GM18520 (cell line): Measurements from ENCODE around the gene SGK1.
"Not testable (repeated sequence)": the region's sequence is repeated elsewhere in the genome, so short reads cannot be mapped to it uniquely, and the experiment has no call there.

Source experiments
- ATAC-seq: cut with Tn5 transposase; IDR thresholded peaks from one replicate; pipeline ENCODE4 v1.9.1; 2021; ENCODE audit not compliant: unreplicated experiment

SGK1 gene

DNA sequence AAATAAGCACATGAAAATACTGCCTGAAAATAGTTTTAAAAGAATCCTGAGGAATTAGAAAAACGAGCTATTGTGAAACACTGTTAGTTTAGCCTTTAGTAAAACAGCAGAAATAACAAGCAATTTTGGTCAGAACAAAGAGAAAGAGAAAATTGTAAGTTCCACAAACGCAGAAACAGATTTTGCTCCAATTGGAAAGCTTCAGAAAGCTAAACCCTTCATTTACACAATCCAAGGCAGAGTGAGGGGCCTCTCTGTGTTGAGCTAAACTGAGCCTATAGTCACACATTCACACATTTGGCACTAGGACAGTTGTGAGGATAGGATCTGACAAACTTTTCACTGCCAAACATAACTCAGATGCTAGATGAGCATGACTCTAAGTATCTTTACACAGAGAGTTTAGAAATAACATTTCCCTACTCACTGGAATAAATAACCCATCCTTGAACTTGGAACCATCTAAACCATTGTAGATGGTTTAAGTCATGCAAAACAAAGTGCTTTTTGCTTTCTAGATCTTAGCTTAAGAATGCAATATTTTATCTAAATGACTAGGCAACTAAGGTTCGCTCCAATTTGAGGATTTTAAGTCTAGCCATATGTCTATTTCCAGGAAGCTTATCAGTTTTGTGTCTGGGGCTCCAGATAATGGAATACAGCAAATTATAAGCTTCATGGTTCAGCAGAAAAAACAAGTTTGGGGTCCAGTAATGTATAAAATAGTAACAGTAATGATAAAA is 122.6 kb downstream of the SGK1 start:
- ATAC-seq = no peak

DNA sequence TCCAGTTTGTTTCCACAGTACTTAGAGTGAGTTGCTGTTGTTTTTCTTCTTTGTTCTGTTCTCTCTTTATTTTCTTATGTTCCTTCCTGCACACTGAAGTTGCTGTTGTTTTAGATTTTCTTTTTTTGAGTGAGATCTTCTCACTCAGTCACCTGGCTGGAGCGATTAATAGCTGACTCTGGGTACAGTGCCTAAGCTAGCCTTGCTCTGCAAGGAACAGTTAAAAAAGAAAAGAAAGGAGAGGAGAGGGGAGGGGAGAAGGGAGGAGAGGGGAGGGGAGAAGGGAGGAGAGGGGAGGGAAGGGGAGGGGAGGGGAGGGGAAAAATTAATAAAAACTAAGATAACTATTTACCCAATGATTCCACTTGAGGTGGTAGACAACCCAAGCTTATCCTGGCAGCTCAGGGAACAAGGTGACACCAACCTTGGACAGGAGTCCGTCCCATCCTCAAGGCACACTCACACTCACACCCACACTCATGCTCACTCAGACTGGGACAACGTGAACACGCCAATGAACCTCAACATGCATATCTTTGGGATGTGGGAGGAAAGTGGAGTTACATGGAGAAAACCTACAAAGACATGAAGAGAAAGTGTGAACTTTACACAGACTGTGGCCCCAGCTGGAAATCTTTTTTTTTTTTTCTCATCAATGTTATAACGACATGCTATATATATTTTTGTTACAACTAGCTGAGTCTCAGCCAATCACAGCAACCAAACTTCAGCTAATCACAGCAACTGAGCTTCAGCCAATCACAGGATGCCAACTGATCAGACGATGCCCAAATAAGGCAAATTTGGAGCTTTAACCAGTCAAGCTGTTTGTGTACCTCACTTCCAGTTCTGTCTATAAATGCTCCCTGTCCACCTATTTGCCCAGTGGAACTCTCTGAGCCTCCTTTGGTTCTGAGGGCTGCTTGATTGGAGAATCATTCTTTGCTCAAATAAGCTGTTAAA is 124.1 kb downstream of the SGK1 start:
- no peak for ATAC-seq

DNA sequence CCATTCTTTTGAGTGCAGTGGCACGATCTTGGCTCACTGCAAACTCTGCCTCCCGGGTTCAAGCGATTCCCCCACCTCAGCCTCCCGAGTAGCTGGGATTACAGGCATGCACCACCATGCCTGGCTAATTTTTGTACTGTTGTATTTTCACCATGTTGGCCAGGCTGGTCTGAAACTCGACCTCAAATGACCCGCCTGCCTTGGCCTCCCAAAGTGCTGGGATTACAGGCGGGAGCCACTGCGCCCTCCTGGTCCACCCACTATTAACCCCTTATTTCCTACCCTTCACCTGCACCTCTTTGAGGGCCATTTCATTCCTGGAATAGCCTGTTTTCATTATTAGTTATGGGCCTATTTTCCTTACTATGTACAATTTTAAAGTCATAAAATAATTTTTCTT is 125.3 kb downstream of the SGK1 start:
- not testable (repeated sequence) for ATAC-seq

DNA sequence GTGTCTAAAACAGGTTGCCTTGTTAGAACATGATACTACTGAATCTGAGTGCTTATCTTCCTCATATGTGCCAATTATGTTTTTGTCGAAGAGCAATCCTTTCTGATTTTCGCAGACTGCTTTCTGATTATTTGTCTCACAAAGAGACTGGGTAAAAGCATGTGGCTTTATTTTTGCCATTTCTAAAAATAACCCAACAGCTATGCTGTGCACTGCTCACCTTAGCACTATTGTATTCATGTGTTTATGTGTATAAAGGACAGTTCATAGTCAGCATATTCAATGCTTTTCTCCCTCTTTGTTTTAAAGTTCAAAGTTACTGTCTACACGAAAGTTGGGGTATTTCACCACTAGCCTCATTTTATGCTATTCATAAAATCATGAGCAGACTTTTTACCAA is 127.0 kb downstream of the SGK1 start:
- no peak for ATAC-seq

DNA sequence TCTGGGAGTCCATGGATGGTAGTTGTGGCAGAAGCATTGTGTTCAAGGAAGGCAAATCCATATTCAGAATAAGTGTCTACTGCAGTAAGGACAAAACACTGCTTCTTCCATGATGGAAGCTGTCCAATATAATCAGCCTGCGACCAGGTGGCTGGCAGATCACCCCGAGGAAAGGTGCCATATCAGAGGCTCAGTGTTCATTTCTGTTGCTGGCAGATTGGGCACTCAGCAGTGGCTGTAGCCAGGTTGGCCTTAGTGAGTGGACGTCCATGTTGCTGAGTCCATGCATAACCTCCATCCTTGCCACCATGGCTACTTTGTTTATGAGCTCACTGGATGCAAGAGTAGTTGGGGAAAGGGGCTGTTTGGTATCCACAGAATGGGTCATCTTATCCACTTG is 130.2 kb downstream of the SGK1 start:
- no peak for ATAC-seq

DNA sequence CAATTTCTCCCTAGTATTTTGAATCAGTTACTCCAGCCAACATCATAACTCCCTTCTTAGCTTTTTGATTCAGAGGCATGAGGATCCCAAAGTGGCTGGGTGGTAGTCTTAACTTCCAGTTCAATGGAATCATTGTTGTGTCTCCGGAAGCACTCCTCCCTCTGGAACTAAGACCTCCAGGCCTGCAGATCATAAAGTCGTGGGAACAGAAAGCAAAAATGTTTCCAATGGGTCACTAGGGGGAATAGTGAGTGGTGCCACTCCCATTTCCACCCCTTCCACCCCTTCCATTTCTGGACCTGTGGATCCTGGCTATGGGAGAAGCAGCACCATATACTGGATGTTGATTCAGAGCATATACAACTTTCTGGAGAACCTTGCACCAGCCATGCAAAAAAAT is 130.8 kb downstream of the SGK1 start:
- no peak for ATAC-seq

DNA sequence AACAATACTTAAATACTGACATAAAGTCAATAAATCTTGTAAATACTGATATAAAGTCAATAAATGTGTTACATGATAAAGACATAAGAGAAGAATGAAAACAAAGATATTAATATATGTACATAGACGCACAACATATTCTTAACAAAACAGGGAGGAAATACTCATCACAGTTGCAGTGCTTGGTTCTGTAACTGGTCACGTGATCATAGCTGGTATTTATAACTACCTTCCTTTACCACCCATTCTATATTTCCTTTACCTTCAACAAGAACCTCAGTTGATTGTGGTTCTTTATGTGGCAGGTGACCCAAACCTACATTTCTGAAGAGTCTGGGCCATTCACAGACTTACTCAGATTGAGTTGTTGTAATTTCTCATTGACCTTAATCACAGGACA is 131.6 kb downstream of the SGK1 start:
- no peak for ATAC-seq

DNA sequence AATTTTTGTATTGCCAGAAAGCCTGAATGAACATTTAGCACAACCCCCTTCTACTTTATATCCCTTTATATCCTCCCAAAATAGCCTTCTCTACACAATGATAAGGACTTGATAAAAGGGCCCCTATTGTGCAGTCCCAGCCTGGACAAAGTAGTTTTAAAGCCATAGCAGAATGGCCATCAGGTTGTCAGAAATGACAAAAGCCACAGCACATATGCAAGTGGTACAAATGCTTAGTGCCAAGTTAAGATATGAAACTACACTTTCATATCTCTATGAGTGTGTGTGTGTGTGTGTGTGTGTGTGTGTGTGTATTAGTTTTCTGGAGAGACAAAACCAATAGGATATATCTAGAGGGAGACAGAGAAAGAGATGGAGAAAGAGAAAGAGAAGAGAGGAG is 132.6 kb downstream of the SGK1 start:
- ATAC-seq = no peak

DNA sequence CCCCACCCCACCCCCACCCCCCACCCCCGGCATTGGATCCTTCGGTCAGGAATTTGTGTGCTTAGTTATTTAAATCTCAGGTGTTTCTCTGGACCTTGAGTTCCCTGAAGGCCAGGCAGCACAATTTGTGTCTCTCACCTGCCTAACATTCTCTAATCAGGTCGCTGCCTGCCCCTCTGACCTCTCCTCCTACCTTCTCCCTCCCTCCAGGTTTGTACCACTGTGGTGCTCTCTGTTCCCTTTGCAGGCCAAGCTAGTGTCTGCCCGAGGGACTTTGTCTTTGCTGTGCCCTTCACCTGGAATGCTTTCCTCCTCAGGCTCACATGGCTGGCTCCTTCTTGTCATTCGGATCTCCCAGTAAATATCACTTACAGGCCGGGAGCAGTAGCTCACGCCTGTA is 134.1 kb downstream of the SGK1 start:
- no peak for ATAC-seq

DNA sequence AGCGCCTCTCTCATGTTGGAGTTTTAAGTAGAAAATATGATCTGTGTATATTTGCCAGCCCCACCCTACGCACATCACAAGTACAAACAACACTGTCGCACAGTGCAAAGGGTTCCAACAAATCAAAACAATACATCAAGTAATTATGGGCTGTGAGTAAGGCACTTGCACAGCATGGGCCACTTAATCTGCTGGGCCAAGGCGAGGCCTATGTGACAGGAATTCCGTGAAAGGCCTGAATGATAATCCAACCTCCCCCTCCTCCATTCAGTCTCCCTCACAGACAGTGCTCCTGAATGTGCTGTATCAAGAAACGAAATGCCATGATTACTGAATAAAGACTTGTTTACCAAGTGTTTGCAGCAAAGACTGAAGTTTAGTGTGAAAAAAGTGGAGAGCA is 135.4 kb downstream of the SGK1 start:
- no peak for ATAC-seq

DNA sequence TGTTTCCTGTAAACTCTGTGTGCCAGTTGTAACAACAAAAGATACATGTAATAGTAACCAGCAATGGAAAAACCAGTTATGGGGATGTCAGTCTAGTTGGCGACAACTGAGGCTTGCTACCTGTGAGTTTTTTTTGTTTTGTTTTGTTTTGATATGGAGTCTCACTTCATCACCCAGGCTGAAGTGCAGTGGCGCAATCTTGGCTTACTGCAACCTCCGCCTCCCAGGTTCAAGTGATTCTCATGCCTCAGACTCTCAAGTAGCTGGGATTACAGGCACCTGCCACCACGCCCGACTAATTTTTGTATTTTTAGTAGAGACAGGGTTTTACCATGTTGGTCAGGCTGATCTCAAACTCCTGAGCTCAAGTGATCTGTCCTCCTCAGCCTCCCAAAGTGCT is 136.2 kb downstream of the SGK1 start:
- not testable (repeated sequence) for ATAC-seq

DNA sequence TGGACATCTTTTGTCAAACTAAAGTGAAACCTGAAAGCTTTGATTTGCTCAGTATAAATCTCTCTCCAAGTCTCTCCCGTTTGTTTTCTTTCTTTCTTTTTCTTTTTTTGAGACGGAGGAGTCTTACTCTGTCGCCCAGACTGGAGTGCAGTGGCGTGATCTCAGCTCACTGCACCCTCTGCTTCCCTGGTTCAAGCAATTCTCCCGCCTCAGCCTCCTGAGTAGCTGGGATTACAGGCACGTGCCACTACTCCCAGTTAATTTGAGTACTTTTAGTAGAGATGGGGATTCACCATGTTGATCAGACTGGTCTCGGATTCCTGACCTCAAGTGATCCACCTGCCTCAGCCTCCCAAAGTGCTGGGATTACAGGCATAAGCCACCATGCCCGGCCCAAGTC is 136.7 kb downstream of the SGK1 start:
- not testable (repeated sequence) for ATAC-seq

DNA sequence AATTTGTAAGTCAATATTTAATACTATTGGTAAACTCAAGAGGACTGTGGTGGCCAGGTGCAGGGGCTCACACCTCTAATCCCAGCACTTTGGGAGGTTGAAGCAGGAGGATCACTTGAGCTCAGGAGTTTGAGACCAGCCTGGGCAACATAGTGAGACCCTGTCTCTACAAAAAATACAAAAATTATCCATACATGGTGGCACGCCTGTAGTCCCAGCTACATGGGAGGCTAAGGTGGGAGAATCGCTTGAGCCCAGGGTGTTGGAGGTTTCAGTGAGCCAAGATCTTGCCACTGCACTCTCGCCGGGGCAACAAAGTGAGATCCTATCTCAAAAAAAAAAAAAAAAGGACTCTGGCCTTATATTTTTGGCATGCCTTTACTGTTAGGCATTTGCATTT is 137.4 kb downstream of the SGK1 start:
- ATAC-seq = not testable (repeated sequence)

DNA sequence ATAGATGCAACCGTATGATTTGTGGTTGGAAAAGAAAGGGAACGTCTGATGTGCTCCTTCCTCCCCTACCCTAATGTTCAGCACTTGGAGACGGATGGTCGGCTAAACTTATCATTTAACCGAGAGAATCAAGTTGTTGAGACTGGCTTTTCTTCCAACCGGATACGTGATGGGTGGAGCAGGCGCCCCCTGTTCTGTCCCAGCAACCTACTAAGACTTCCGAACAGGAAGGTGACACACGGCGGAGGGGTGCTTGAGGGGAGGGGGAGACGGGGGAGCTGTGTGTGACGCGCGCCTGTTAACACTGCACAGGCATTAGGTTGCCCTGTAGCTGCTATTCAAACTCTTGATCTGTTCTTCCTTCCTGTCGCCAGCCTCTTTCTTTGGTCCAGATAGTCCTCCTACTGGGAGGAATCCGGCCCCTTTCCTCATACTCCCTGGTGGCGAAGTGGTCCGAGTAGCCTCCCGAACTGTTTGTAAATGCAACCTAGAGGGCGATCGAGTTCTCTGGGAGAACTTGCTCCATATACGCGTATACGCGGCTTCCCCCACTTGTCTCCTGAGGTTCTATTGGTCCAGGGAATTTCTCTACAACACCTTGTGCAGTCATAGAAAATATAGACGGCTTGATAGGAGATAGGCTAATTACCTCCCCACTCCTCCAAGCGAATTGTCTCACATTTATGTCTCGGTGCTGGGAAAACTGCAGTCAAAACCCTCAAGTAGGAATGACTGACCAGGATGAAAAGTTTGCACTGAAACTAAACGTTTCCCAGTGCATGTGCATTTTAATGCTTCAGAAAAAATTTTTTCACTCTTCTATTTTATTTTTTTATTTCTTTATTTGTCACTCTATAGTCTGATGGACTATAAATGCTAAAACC is 139.5 kb downstream of the SGK1 start:
- no peak for ATAC-seq

DNA sequence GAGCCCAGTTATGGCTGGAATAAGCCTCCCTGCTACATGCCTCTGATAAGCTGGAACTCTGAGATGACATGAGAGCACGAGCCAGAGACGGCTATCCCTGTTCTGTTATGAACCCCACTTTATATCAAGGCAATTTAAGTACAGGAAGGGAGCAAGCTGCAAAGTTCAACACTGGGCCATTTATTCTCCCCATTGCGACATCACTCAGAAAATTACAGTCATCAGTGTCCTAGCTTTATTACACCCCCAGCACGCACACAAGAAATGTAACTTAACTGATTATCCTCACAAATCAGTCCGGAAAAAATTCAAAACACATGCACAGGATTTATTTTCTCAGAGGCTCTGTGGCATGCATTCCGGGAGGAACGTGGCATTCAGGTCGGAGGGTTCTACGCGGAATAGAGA is 140.2 kb downstream of the SGK1 start:
- no peak for ATAC-seq

DNA sequence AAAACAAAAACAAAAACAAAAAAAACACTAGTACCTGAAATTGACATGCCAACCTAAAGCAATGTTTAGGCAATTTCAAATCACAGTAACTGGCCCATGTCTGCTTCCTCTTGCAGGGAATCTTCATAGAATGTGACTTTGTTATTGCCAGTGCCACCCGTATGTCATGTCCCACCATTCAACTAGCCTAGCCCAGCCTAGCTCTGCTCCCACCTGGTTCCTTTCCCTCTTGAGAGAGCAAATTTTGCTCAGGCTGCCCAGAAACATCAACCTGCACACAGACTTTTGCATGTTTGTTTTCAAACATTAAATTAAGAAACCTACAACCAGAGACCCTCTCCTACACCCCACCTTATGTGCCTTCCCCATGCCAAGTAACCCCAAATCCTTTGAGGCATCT is 140.7 kb downstream of the SGK1 start:
- ATAC-seq = no peak

DNA sequence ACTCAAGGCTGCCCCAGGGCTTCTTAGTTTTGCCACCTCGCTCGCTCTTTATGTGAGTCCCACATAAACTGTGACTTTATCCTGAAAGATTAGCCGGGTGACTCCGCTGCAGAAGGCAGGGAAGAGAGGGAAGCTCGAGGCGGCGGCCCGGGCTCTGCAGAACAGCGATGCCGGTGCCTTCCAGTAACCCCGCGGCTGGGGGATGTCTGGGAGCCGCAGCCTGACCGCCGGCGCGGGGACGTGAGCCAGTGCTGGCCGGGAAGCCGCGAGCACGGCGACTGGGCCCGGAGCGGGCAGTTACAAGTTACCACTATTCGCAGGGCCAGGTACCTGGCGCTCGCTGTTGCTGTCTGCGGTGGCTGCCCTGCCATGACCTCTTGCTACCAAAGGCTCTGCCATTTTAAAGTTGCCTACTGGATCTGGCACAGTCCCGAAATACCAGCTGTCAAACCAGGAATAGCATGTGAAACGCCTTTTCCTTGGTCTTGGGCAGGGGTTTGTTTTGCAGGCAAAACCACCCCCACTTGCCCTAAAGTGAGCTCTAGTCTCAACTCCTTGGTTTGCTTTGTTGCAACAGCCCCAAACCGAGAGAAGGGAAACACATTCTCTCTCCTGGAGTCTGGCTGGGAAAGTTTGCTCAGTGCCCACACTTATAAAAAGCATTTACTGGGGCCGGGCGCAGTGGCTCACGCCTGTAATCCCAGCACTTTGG is 141.5 kb downstream of the SGK1 start:
- no peak for ATAC-seq

DNA sequence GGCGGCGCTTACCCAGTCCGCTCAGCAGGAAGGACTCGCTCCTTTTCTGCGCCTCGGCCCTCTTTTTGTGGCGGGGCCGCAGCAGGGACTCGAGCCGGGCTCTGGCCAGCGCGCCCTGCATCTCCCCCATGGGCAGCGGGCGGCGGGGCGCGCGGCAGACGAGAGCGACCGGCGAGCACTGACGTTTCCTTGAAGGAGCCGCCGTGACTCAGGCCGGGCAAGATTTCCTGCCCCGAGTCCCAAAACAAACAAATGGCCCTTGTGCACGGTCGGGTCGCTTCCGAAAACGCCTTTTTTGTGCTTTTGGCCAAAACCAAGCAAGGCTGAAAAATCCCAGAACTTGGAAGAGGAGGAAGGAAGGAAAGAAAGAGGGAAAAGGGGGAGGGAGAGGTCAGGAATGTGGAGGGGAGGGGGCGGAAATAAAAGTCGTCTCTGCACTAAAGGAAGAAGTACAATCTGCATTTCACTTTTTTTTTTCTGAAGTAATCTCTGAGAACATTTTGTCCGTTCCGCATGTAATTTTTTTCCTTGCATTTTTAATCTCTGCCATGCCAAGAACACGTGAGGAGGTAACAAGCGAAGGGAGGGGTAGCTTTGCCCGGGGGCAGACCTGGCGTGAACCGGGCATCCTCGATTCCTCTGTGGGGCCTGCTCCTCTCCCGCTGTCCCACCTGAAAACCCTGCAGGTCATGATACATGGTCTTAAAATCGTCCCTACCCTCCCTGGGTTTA is 142.2 kb downstream of the SGK1 start:
- ATAC-seq = no peak

DNA sequence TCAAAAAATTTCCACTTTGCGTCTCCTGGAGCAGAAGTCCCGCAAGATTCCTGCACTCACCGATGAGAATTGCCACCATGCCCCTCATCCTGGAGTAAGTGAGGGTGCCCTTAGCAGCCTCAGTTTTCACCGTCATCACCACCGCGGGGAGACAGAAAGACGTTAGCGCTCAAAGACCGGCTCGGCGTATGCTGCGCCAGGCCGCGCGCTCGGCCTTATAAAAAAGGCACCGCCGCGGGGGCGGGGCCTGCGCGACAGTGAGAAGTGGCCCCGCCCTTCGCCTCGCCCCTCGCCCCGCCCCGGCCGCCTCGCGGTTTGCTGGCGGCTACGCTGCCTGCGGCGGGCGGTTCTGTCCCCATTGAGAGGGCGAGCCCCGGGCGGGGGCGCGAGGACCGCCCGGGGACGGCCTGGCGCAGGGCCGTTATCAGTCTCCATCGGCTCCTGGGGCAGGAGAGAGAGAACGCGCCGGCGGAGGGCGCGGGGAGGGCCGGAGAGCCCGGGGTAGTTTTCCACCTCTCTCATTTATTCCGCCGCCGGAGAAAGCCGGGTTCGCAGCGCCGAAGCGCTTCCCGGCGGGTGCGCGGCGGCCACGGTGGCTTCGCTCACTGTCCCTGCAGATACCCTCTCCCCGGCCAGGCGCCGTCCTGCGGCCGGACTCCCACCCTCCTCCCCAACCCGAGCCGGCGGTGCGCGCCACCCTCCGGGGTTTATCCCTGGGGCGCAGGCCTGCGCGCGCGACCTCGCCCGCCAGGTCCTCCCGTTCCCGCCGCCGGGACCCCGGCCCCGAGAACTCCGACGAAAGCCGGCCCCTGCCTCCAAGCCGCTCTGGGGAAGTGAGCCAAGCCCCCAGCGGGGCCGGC is 143.0 kb downstream of the SGK1 start:
- ATAC-seq = peak; percentile 68
